Kidney tubule cell (primary cell): ENCODE results near the gene OTUD5.

Experiments
- DNase-seq: peaks from one replicate; pipeline ENCODE4 v3.0.0-alpha.2; 2018; ENCODE audit warnings: low spot score

The OTUD5 gene

GRCh38 chrX:48937054-48937907 is 20.1 kb downstream of the OTUD5 start:
- DNase-seq = no peak

- DNase-seq = no peak
Measured at GRCh38 chrX:48936429-48937053, 20.9 kb downstream of the OTUD5 start.

GRCh38 chrX:48935301-48935670 is 22.1 kb downstream of the OTUD5 start:
- DNase-seq = no peak

GRCh38 chrX:48934581-48935300 is 22.7 kb downstream of the OTUD5 start:
- DNase-seq = no peak

GRCh38 chrX:48933757-48934156 is 23.6 kb downstream of the OTUD5 start:
- DNase-seq = no peak

- no peak for DNase-seq
Measured at GRCh38 chrX:48927736-48928382, 29.5 kb downstream of the OTUD5 start.

GRCh38 chrX:48927123-48927522 is 30.3 kb downstream of the OTUD5 start:
- no peak for DNase-seq

GRCh38 chrX:48924270-48924669 is 33.1 kb downstream of the OTUD5 start:
- no peak for DNase-seq

GRCh38 chrX:48923771-48924170 is 33.6 kb downstream of the OTUD5 start:
- no peak for DNase-seq

GRCh38 chrX:48920718-48921104 is 36.7 kb downstream of the OTUD5 start:
- no peak for DNase-seq

- DNase-seq = no peak
Measured at GRCh38 chrX:48919947-48920717, 37.3 kb downstream of the OTUD5 start.

- no peak for DNase-seq
Measured at GRCh38 chrX:48919360-48919841, 38.0 kb downstream of the OTUD5 start.

- peak; percentile 93 for DNase-seq
Measured at GRCh38 chrX:48918643-48919340, 38.6 kb downstream of the OTUD5 start, which contains the start of gene PIM2. Gene PIM2 (minus strand): TSS chrX:48919024. CDS start chrX:48918834, 190 bp downstream.

GRCh38 chrX:48918301-48918642 is 39.1 kb downstream of the OTUD5 start:
- no peak for DNase-seq

- peak; percentile 88 for DNase-seq
Measured at GRCh38 chrX:48917139-48918001, 40.0 kb downstream of the OTUD5 start.

GRCh38 chrX:48914593-48915493 is 42.6 kb downstream of the OTUD5 start:
- no peak for DNase-seq

GRCh38 chrX:48913605-48914366 is 43.6 kb downstream of the OTUD5 start:
- DNase-seq = no peak
